LoVo (cell line): Measurements from ENCODE around the gene CUX1.
"Not testable (repeated sequence)": the region's sequence is repeated elsewhere in the genome, so short reads cannot be mapped to it uniquely, and the experiment has no call there.

Experiments used
- DNase-seq: peaks from one replicate; pipeline ENCODE4 v3.0.0-alpha.2; 2016; ENCODE audit warnings: low spot score

Gene CUX1

GRCh38 chr7:101823596-101823995 lies 6.2 kb downstream of the CUX1 start:
- DNase-seq: no peak

- no peak for DNase-seq
Observed at GRCh38 chr7:101824440-101824839, 7.0 kb downstream of the CUX1 start.

DNA sequence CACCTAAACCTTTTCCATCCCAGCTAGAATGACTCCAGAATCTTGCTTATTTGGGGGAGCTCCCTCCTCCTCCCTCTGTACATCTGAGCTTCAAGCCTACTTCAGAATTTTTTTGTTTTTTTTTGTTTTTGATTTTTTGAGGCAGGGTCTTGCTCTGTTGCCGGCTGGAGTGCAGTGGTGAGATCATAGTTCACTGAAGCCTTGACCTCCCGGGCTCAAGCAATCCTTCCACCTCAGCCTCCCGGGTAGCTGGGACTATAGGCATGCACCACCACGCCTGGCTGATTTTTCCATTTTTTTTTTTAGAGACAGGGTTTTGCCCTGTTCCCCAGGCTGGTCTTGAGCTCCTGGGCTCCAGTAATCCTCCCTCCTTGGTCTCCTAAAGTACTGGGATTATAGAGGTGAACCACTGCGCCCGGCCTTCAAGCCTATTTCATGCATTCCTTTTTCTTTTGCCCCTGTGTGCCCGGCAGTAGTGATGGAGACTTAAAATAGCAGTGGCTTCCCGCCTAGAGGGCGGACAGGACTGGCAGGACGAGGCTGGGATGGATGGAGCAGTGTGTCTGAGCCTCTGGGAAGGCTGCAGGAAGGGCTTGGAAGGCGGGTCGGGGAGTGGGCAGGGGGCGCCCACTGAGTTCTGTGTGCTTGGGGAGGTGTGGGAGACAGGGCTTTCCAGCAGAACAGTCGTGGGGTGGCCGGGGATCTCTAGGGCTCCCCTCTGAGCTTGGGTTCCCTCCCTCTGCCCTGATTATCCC lies 8.8 kb downstream of the CUX1 start:
- DNase-seq: no peak

DNA sequence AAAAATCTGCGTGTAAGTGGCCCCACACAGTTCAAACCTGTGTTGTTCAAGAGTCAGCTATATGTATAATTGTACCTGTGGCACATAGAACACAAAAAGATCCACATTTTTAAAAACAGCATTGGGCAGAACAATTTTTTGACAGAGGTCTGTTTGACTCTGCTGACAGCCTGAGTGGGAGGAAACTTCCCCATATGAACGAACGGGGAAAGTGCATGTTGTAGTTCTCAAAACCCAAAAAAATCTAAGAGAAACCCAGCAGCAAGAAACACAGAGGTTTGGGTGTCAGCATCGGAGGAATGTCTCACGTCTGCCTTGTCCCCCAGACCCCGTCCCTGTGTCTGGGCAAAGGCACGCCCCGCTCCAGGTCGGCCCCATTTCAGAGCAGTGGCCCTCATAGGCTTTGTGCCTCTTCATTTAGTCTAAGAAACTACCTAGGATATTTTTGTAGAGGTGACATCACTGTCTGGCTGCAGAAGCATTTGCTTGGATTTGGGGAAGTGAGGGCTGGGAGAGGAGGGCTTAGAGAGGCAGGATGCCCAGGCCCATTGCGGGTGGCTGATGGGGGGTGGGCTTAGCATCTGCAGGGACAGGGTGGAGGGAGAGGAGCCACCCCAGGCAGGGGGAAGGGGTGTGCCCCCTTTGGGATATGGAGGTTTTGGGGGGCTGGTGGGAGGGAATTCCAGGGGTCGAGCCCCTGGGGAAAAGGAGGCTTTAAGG lies 11.0 kb downstream of the CUX1 start:
- no peak for DNase-seq

- DNase-seq: no peak
Observed at GRCh38 chr7:101829374-101829773, 11.9 kb downstream of the CUX1 start.

GRCh38 chr7:101829821-101830220 lies 12.4 kb downstream of the CUX1 start:
- no peak for DNase-seq

DNA sequence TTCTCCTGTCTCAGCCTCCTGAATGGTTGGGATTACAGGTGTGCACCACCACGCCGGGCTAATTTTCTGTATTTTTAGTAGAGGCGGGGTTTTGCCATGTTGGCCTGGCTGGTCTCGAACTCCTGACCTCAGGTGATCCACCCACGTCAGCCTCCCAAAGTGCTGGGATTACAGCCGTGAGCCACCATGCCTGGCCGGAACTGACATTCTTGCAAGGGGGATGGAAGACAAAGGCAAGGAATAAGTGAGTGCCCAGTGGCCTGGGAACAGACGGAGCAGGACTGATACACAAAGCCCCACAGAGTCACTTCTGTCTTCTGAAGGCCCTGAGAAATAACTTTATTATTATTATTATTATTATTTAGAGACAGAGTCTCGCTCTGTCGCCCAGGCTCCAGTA lies 14.0 kb downstream of the CUX1 start:
- not testable (repeated sequence) for DNase-seq

- DNase-seq: no peak
Observed at GRCh38 chr7:101832205-101832631, 14.8 kb downstream of the CUX1 start.

GRCh38 chr7:101832685-101833375 lies 15.4 kb downstream of the CUX1 start:
- no peak for DNase-seq

DNA sequence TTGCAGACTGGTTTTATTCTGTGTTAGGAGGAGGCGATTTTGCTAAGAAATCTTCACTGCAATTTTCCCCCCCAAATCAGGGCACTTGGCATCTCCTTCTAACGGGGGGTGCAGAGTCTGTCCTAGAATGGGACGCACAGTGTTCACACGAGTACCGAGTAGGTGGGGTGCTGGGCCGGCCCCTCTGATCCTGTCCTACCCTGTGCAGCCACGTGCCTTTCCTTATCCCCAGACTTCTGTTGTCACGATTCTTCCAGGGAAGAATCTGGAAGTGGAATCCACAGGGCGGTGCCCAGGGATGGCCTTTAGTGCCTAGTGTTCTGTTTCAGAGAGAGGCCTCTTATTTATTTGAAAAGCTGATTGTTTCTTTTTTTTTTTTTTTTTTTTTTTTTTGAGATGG lies 16.4 kb downstream of the CUX1 start:
- DNase-seq: no peak

- no peak for DNase-seq
Observed at GRCh38 chr7:101835136-101835535, 17.7 kb downstream of the CUX1 start.

GRCh38 chr7:101837433-101837832 lies 20.0 kb downstream of the CUX1 start:
- DNase-seq: not testable (repeated sequence)

GRCh38 chr7:101838837-101839483 lies 21.5 kb downstream of the CUX1 start:
- DNase-seq: no peak

DNA sequence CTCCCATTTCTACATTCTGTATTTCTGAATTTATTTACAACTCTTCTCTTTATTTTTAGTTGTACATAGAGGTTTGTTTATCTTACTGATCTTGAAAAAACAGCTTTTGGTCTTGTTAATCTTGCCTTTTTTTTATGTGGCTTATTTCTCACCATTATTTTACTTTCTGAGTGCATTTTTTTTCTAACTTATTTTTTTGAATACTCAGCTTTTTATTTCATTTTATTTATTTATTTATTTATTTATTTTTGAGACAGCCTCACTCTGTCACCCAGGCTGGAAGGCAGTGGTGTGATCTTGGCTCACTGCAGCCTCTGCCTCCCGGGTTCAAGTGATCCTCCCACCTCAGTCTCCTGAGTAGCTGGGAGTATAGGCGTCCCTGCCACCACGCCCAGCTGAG lies 23.9 kb downstream of the CUX1 start:
- no peak for DNase-seq

DNA sequence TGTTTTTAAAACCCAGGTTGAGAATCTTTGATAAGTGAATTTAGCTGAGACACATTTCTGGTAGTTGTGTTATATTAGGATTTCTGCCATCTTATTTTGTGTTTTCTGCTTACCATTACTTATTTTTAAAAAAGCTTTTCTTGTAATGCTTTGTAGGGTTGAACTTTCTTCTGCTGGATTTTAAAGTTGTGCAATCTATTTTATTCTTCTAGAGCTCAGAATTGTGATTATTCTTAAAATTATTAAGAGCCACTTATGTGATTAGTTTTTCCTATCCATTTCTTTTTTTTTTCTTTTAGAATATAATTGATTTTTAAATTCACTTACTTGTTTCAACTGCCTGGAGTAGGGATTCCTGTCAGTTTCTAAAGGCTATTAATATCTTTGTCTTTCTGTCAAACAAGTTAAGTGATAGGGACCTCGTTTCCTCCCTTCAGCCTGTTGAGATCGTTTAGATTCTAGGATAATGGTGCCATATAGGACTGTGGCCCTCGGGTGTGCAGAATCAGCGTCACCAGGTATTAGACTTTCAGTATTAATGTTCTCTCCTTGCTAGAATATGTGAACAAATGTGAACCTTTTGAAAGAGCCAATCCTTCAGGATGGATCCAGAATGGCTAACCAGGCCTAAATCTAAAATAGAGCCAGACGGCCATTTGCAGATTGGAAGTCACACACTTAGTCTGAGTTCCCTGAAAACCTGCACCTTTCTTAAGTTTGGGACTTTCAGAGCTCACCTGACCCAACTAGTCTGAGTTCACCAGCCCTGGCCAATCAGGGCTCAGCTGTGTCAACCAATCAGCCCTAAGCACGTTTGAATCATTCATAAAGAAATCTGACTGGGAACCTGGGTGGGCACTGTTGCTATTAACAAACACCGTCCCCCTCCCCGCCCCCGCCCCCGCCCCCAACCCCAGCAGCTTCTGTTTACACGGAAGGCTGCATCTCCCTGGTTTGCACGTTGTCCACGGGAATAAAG lies 26.2 kb downstream of the CUX1 start:
- DNase-seq: no peak

DNA sequence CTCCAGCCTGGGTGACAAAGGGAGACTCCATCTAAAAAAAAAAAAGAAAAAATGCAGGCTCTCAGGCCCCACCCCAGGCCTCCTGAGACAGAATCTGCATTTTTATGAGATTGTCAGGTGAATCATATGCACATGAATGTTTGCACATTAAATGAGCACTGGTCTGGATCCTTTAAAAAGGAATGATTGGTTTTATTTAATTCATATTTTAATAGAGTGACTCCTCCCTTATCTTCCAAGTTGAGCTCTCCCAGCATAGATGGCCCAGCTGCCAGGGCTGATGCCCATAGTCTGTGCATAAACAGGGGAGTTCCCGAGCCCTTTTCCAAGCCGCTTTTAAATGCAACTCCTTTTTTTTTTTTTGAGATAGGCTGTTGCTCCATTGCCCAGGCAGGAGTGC lies 28.5 kb downstream of the CUX1 start:
- DNase-seq: no peak

DNA sequence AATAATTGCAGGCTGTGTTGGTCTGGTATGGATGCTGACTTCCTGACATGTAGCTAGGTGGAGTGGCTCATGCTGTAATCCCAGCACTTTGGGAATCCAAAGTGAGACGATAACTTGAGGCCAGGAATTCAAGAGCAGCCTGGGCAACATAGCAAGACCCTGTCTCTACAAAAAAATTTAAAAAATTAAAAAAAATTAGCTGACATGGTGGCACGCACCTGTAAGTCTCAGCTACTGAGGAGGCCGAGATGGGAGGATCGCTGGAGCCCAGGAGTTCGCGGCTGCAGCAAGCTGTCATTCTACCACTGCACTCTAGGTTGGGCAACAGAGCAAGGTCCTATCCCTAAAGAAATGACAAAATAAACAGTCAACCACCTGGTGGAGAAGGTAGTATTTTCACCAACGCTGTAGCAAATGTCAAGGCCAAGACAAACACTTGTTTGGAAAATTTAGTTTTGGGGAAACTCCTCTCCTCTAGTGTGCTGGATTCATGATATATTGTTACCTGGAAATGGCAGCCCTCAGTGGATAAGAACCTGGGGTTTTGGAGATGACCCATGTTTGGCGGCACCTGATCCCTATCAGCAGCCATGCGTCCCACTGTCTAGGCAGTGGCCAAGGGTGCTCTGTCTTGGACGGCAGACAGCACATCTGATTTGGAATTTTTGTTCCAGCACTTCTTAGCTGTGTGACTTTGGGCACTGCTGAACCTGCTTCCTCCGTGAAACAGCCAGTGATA lies 29.5 kb downstream of the CUX1 start:
- no peak for DNase-seq

GRCh38 chr7:101848208-101848951 lies 31.0 kb downstream of the CUX1 start:
- peak; percentile 33 for DNase-seq

GRCh38 chr7:101849314-101849713 lies 31.9 kb downstream of the CUX1 start:
- DNase-seq: not testable (repeated sequence)

GRCh38 chr7:101852364-101852763 lies 34.9 kb downstream of the CUX1 start:
- not testable (repeated sequence) for DNase-seq
